ENCODE measurements around the gene CHMP1B.

DNA sequence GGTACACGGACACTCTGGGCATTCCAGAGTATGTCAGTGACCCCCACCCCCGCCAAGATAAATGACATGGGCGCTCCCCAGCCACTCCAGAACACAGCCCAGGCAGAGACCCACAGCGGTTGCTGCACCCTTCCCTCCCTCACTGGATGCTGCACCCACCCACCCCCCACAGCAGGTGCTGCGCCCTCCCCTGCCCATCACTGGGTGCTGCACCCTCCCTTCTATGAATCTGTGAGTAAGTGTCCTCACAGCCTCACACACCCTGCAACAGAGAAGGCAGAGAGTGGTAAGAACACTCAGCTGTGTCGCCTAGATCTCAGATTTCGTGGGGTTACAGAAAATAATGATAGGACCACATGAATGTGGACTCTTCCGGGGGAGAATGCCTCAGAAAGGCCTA lies 23.5 kb downstream of the CHMP1B start:
- no peak for TF ChIP-seq CTCF (IDR thresholded peaks at IDR 0.05)
- TF ChIP-seq POLR2A (IDR thresholded peaks at IDR 0.05): no peak
